Measurements from ENCODE around the gene CPN2. TPM values are rescaled to one million over a fixed set of nuclear protein-coding genes. Genes with fewer than 3 reads are reported as not detected.
A peak's percentile ranks its signal among the peaks of the same experiment; 100 is the strongest.

The CPN2 gene
- total and polyA plus RNA-seq, 2 of the 8 experiments (the other 6 are each of a cell fraction or from before 2014, with no cell fraction given) = 0.03 TPM; not detected in 1

GRCh38 chr3:194306771-194307640 lies 44.1 kb downstream of the CPN2 start:
- 85% methylated on average over 13 of the region's 13 CpGs; no CpG with 5 or more reads in 1 of the 2 experiments for WGBS, 2 experiments (ENCODE audit: extremely low coverage in 1 of 2, insufficient coverage in 1 of 2, insufficient read length in 1 of 2, insufficient replicate concordance in 2 of 2, low coverage in 1 of 2, low lambda C conversion rate in 2 of 2, missing lambda C conversion rate in 1 of 2)
- no peak overlapping the region for H2AK5ac ChIP-seq (ENCODE audit: low read depth, low read length)
- ChIA-PET POLR2A (ENCODE audit: partially characterized antibody) (interaction anchor here (1.4 to 4.8 kb wide), 2 partner anchors 9 to 19 kb away, joined by 3 to 28 read pairs; no protein-coding TSS in a partner anchor), CTCF (ENCODE audit: partially characterized antibody) (interaction anchor here (0.6 to 3.5 kb wide), 6 partner anchors 8 to 146 kb away, joined by 3 to 13 read pairs (median 3); no protein-coding TSS in a partner anchor)
- H4K8ac ChIP-seq (ENCODE audit: extremely low read depth, insufficient read depth, low read length) = no peak overlapping the region
- H3K4me3 ChIP-seq (ENCODE audit: extremely low read depth in 1 of 4, insufficient read depth in 2 of 4, low read depth in 3 of 4, low read length in 4 of 4) = no peak overlapping the region
- peak overlapping the region; percentile 54 for H4K91ac ChIP-seq (replicated peaks; ENCODE audit: insufficient read length, low read length)
- H3K23me2 ChIP-seq (ENCODE audit: low read depth, low read length) = peaks cover 2% of the 10 kb centered on the region; the same call in 1 of the 2 replicates
- H3K4ac ChIP-seq (replicated peaks; ENCODE audit: insufficient read length, low read depth, low read length) = no peak overlapping the region
- no peaks in the 10 kb centered on the region for H3K36me3 ChIP-seq (ENCODE audit: control insufficient read depth in 2 of 4, insufficient read depth in 4 of 4, low read length in 3 of 4)
- H3K14ac ChIP-seq (ENCODE audit: insufficient read length) = no peak overlapping the region
- H4K5ac ChIP-seq (ENCODE audit: insufficient read length, low read depth, low read length) = no peak overlapping the region
- H2BK15ac ChIP-seq (ENCODE audit: low read length) = no peak overlapping the region
- no peak overlapping the region for H2BK20ac ChIP-seq (ENCODE audit: low read length)
- no peak for DNase-seq (ENCODE audit: low read depth in 1 of 2, low spot score in 2 of 2)
- H3K9ac ChIP-seq (replicated peaks in 1 of 4; ENCODE audit: extremely low read depth in 1 of 4, low read depth in 3 of 4, low read length in 3 of 4) = no peak overlapping the region
- H3K79me2 ChIP-seq (ENCODE audit: control insufficient read depth in 1 of 2, insufficient read depth in 2 of 2, low read length in 2 of 2) = no peaks in the 10 kb centered on the region
- H3K4me2 ChIP-seq (ENCODE audit: insufficient read depth in 1 of 2, low read depth in 2 of 2, low read length in 2 of 2) = no peak overlapping the region
- no peak overlapping the region for H2BK120ac ChIP-seq (replicated peaks; ENCODE audit: low read depth, low read length)
- H3K27ac ChIP-seq (ENCODE audit: low read depth, low read length) = no peak overlapping the region
- no peak overlapping the region; the same call in 1 of the 2 replicates for H2BK12ac ChIP-seq (ENCODE audit: low read depth, low read length)
- no peak for FAIRE-seq
- no peak overlapping the region; the same call in 1 of the 2 replicates for H3K18ac ChIP-seq (ENCODE audit: extremely low read depth, low read length)
- H3K23ac ChIP-seq (ENCODE audit: insufficient read length) = no peak overlapping the region
- no peaks in the 10 kb centered on the region for H3K9me3 ChIP-seq (ENCODE audit: insufficient read depth in 2 of 2, low read depth in 1 of 2, low read length in 1 of 2)
- no peak overlapping the region; the same call in 1 of the 2 replicates for H2BK5ac ChIP-seq (ENCODE audit: low read depth, low read length)
- H3K56ac ChIP-seq (replicated peaks; ENCODE audit: insufficient read length, low read depth, low read length) = no peak overlapping the region
- H3K27me3 ChIP-seq (replicated peaks in 1 of 4; ENCODE audit: control insufficient read depth in 3 of 4, extremely low read depth in 1 of 4, insufficient read depth in 3 of 4, low read length in 3 of 4) = peaks cover 0 to 2% (median 0%) of the 10 kb centered on the region in 4 experiments; a peak in 3 of 7 replicates
- H3K79me1 ChIP-seq (ENCODE audit: low read depth, low read length) = no peaks in the 10 kb centered on the region
- no peak overlapping the region for H2AFZ ChIP-seq (ENCODE audit: low read length)
- TF ChIP-seq TEAD4 (IDR thresholded peaks at IDR 0.05; ENCODE audit: low read depth, low read length) (no peak), POLR2A (IDR thresholded peaks at IDR 0.05; ENCODE audit: control extremely low read depth in 1 of 2, low read depth in 2 of 2, low read length in 2 of 2) (no peak), CREB1 (IDR thresholded peaks at IDR 0.05) (no peak), SIN3A (conservative IDR thresholded peaks at IDR 0.05 in 1 of 2, IDR thresholded peaks at IDR 0.05 in 1 of 2; ENCODE audit: low read depth in 1 of 2, low read length in 2 of 2) (no peak), CHD1 (IDR thresholded peaks at IDR 0.05; ENCODE audit: low read depth, low read length) (no peak), POLR2AphosphoS5 (IDR thresholded peaks at IDR 0.05; ENCODE audit: low read depth, low read length) (no peak), MAFK (IDR thresholded peaks at IDR 0.05; ENCODE audit: low read depth, low read length) (no peak), YY1 (IDR thresholded peaks at IDR 0.05; ENCODE audit: low read depth, low read length) (no peak)
- H4K20me1 ChIP-seq (replicated peaks in 1 of 2; ENCODE audit: control insufficient read depth in 1 of 2, insufficient read depth in 2 of 2, low read length in 2 of 2) = no peaks in the 10 kb centered on the region
- peaks cover 3 to 22% (median 13%) of the 10 kb centered on the region in 4 experiments for H3K4me1 ChIP-seq (replicated peaks in 1 of 4; ENCODE audit: control insufficient read depth in 3 of 4, insufficient read depth in 4 of 4, low read length in 3 of 4)

Data from H1 (cell line).